T47D (cell line): ENCODE measurements around the gene MAP1LC3B.

Experiments used
- DNase-seq, 2 experiments: peaks; one replicate each; pipeline versions ENCODE4 v3.0.0 to v3.0.0-alpha.2; 2011 to 2012; ENCODE audit warnings: low read depth in 1 of 2, low spot score in 1 of 2
- JUND ChIP-seq: IDR thresholded peaks from 2 replicates; pipeline ENCODE4 v1.6.1; 2012; ENCODE audit warnings: low read depth
- in situ Hi-C: cut with HindIII; loops from 2 replicates; pipeline ENCODE4 v1.10.0; 2016; ENCODE audit warnings: low sequenced_read_pairs, low pct_unique_long_range_greater_than_20kb

MAP1LC3B gene

GRCh38 chr16:87423429-87423828 lies 31.3 kb downstream of the MAP1LC3B start:
- in situ Hi-C loops = no loop called here
- DNase-seq = no peak
- no peak for TF ChIP-seq JUND

GRCh38 chr16:87424266-87424665 lies 32.1 kb downstream of the MAP1LC3B start:
- no peak for DNase-seq
- in situ Hi-C loops = no loop called here
- no peak for TF ChIP-seq JUND

GRCh38 chr16:87425941-87426340 lies 33.8 kb downstream of the MAP1LC3B start:
- TF ChIP-seq JUND = no peak
- in situ Hi-C loops = no loop called here
- DNase-seq = no peak

GRCh38 chr16:87426423-87427215 lies 34.5 kb downstream of the MAP1LC3B start:
- in situ Hi-C loops = no loop called here
- DNase-seq = no peak
- no peak for TF ChIP-seq JUND

- DNase-seq = no peak
- in situ Hi-C loops = no loop called here
- TF ChIP-seq JUND = no peak
Measured at GRCh38 chr16:87431926-87432325, 39.8 kb downstream of the MAP1LC3B start.

GRCh38 chr16:87432330-87432915 lies 40.3 kb downstream of the MAP1LC3B start:
- no peak for TF ChIP-seq JUND
- in situ Hi-C loops = no loop called here
- DNase-seq = no peak

- DNase-seq = no peak
- no peak for TF ChIP-seq JUND
- in situ Hi-C loops = no loop called here
Measured at GRCh38 chr16:87434146-87434667, 42.1 kb downstream of the MAP1LC3B start.

GRCh38 chr16:87435372-87436224 lies 43.5 kb downstream of the MAP1LC3B start:
- no peak for DNase-seq
- TF ChIP-seq JUND = no peak
- in situ Hi-C loops = no loop called here

- no peak for TF ChIP-seq JUND
- in situ Hi-C loops = no loop called here
- DNase-seq = no peak
Measured at GRCh38 chr16:87436225-87437172, 44.4 kb downstream of the MAP1LC3B start.

GRCh38 chr16:87437327-87437726 lies 45.2 kb downstream of the MAP1LC3B start:
- in situ Hi-C loops = no loop called here
- TF ChIP-seq JUND = no peak
- DNase-seq = no peak

- no peak for DNase-seq
- TF ChIP-seq JUND = no peak
- in situ Hi-C loops = no loop called here
Measured at GRCh38 chr16:87437911-87438610, 45.9 kb downstream of the MAP1LC3B start.
